Activated T-cell treated with anti-CD3 and anti-CD28 coated beads, Interleukin-2, amount 50 U/mL, for 72 hours (primary cell): ENCODE data around the gene FBXL14. TPM values are rescaled to one million over a fixed set of nuclear protein-coding genes. Genes with fewer than 3 reads are reported as not detected.

ENCODE experiments used
- ATAC-seq, 2 donors: fragments of 150-1000 bp; cut with Tn5 transposase; replicated peaks in 1 of 2; 2 replicates each; pipeline ENCODE4 v1.10.0; 2021; ENCODE audit warnings: moderate library complexity in 2 of 2, mild to moderate bottlenecking in 1 of 2
- DNase-seq, 2 donors: peaks; one replicate each; pipeline ENCODE4 v3.0.0; 2021 to 2022; ENCODE audit warnings: mixed read lengths in 1 of 2
- H3K27ac Mint-ChIP-seq: one replicate; pipeline ENCODE4 v1.8.0; 2022; ENCODE audit warnings: mild to moderate bottlenecking, moderate library complexity, mixed read lengths
- H3K27me3 Mint-ChIP-seq: one replicate; pipeline ENCODE4 v1.8.0; 2022; ENCODE audit warnings: low read depth, mixed read lengths
- H3K36me3 Mint-ChIP-seq, 2 donors: one replicate each; pipeline ENCODE4 v1.8.0; 2022; ENCODE audit warnings: mixed read lengths in 2 of 2, mild to moderate bottlenecking in 1 of 2; ENCODE audit not compliant: insufficient read depth in 2 of 2
- H3K4me1 Mint-ChIP-seq: one replicate; pipeline ENCODE4 v1.8.0; 2022; ENCODE audit warnings: low read depth, mixed read lengths
- H3K4me3 Mint-ChIP-seq, 2 donors: one replicate each; pipeline ENCODE4 v1.8.0; 2022; ENCODE audit warnings: mild to moderate bottlenecking in 2 of 2, mixed read lengths in 2 of 2, moderate library complexity in 2 of 2
- H3K9me3 Mint-ChIP-seq, 2 donors: one replicate each; pipeline ENCODE4 v1.8.0; 2022; ENCODE audit warnings: mixed read lengths in 2 of 2
- total RNA-seq, 2 donors: library from RNA; stranded (reverse); gene quantifications; one replicate each; pipeline ENCODE4 v1.2.3, GENCODE V29; 2022

FBXL14 gene
- total RNA-seq, 2 donors from 2014 or later = 18.1 to 19.9 TPM

DNA sequence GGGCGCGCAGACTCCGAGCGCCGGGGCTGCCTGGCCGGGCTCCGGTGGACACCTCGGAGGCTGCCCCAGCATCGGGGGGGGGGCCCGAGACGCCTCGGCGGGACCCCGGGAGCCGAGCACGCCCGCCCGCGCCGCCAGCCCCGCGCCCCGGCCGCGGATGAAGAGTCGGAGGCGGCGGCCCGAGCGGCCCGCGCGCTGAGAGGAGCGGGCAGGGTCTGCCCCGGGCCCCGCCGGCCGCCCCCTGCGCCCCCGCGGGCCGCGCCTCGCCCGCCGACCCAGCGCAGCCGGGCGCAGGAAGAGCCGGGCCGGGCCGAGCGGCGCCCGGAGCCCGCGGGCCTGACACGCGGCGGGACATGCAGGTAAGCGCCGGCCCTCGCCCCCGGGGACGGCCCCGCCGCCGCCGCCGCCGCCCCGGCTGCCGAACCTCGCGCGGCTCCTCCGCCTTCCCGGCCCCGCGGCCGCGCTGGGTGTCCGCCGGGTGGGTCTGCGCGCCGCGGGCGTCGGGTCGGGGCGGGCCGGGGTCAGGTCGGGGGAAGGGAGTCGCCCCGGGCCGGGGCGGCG lies 63.7 kb downstream of the FBXL14 start:
- no peaks in the 10 kb centered on the region for H3K9me3 Mint-ChIP-seq
- H3K4me3 Mint-ChIP-seq = peak overlapping the region in 1 of 2 donors; percentile 94
- DNase-seq (peak; percentile 6 to 21), ATAC-seq (no peak)
- peaks cover 42% of the 10 kb centered on the region for H3K4me1 Mint-ChIP-seq
- H3K36me3 Mint-ChIP-seq = no peaks in the 10 kb centered on the region
- no peak overlapping the region for H3K27ac Mint-ChIP-seq
- H3K27me3 Mint-ChIP-seq = peaks cover 71% of the 10 kb centered on the region

DNA sequence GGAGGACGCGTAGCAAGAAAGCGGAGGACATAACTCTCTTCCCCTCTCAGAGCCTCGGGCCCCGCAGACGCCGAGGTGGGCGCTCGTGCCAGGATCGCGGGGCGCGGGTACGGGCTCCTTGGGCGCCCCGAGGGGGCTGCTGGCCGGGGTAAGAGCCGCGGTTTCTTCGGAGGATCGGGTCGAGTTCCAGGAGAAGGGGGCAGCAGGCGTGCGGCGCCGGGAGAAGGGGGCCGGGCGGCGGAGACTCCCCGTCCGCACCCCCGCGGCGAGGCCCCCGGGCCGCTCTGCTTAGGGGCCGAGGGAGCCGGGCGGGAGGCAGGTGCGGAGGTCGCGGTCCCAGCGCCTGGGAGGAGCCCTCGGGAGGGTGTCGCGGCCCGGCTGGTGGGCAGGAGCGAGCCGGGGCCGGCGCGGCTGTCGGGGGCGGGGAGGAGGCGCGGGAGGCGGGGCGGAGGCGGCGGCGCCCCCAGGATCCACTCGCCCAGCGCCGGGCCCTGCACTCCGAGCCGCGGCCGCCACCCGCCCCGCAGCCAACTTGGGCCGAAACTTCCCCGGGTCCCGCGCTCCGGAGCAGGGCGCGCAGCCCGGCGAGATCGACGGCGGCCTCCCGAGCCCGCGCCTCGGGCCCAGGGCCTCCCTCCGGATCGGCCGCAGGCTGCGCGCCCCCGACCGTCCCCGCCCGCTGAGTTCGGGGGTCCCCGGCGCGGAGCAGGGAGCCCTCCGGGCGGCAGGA lies 64.4 kb downstream of the FBXL14 start:
- Mint-ChIP-seq H3K4me3 (peak overlapping the region; percentile 75 to 88), H3K4me1 (peaks cover 42% of the 10 kb centered on the region), H3K36me3 (no peaks in the 10 kb centered on the region), H3K27me3 (peaks cover 71% of the 10 kb centered on the region), H3K9me3 (no peaks in the 10 kb centered on the region), H3K27ac (no peak overlapping the region)
- DNase-seq (peak; percentile 9 to 15), ATAC-seq (no peak)

DNA sequence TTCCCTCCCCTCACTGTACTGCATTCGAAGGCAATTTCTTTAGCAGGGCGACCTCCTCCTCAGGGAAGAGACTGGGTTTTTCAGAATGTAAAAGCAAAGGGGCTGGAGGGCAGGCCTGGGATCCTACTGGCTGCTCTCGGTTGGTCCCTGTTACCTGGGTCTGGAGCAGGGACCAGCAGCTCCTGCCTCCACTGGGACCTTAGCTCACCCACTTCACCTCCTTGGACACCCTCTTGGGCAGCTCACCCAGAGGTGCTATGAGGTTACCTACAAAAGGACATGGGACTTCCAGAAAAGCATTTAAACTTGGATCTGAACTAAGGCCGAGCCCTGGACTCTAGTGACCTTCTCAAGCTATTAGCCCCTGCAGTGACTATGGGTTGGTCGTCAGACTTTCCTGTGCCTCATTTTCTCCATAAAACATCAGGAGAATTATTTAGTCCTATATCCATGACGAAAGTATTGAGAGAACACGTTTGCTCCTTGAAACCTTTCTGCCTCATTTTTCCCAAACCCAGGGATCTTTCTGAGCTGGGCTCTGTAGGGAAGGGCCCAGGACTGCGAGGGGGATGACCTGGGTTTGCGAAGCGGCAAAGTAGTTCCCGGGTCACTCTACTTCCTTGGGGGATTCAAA lies 65.0 kb downstream of the FBXL14 start:
- H3K27ac Mint-ChIP-seq = no peak overlapping the region
- peaks cover 35% of the 10 kb centered on the region for H3K4me1 Mint-ChIP-seq
- ATAC-seq (no peak), DNase-seq (no peak)
- H3K4me3 Mint-ChIP-seq = peak overlapping the region; percentile 75 to 88
- no peaks in the 10 kb centered on the region for H3K9me3 Mint-ChIP-seq
- H3K27me3 Mint-ChIP-seq = peaks cover 65% of the 10 kb centered on the region
- no peaks in the 10 kb centered on the region for H3K36me3 Mint-ChIP-seq

DNA sequence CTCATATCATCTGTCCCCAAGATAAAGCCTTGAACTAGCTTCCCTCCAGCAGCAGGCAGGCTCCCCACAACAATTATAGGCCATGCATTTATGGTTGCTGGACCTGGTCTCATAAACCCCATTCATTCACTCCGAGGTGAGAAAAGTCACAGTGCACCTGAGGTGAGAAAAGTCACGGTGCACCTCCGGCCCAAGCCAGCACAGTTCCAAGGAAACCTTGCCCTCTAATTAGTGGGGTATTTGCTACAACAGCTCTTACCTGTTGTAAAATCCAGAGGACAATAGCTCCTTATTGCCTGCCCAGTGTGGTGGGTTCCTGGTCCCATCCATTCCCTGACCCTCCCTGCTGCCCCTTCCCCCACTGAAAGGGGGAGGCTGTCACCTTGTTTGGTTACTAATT lies 65.6 kb downstream of the FBXL14 start:
- no peak overlapping the region for H3K27ac Mint-ChIP-seq
- H3K4me3 Mint-ChIP-seq = no peak overlapping the region
- no peaks in the 10 kb centered on the region for H3K9me3 Mint-ChIP-seq
- ATAC-seq (no peak), DNase-seq (no peak)
- H3K4me1 Mint-ChIP-seq = peaks cover 30% of the 10 kb centered on the region
- H3K36me3 Mint-ChIP-seq = no peaks in the 10 kb centered on the region
- peaks cover 71% of the 10 kb centered on the region for H3K27me3 Mint-ChIP-seq

DNA sequence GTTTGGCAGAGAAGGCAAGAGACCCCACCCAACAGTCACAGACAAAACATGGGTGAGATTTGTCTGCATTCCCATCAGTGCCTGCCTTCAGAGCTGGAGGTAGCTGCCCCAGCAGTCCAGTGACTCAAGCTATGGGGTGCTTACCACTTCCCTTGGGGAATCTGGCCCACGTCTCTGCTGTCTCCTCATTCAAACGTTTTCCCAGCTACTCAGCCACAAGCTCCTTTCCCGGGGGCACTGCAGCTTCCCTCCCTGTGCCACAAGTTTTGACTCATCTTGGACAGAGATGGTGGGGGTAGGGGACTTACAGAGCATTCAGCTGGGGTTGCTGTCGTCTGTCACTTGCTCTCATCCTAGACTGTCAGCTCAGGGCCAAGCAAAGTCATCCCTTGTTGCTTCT lies 66.6 kb downstream of the FBXL14 start:
- Mint-ChIP-seq H3K4me1 (peaks cover 20% of the 10 kb centered on the region), H3K4me3 (no peak overlapping the region), H3K27me3 (peaks cover 70% of the 10 kb centered on the region), H3K27ac (no peak overlapping the region), H3K36me3 (no peaks in the 10 kb centered on the region), H3K9me3 (no peaks in the 10 kb centered on the region)
- no peak for ATAC-seq
- no peak for DNase-seq

DNA sequence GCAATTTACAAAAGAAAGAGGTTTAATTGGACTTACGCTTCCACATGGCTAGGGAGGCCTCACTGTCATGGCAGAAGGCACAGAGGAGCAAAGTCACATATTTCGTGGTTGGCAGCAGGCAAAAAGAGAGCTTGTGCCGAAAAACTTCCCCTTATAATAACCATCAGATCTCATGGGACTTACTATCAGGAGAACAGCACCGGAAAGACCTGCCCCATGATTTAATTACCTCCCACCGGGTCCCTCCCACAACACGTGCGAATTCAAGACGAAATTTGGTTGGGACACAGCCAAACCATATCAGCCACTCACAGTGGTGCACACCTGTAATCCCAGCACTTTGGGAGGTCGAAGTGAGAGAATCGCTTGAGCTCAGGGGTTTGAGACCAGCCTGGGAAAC lies 68.5 kb downstream of the FBXL14 start:
- Mint-ChIP-seq H3K9me3 (no peaks in the 10 kb centered on the region), H3K27me3 (peaks cover 59% of the 10 kb centered on the region), H3K27ac (no peak overlapping the region), H3K4me3 (no peak overlapping the region), H3K4me1 (peaks cover 6% of the 10 kb centered on the region), H3K36me3 (no peaks in the 10 kb centered on the region)
- ATAC-seq = no peak
- no peak for DNase-seq

DNA sequence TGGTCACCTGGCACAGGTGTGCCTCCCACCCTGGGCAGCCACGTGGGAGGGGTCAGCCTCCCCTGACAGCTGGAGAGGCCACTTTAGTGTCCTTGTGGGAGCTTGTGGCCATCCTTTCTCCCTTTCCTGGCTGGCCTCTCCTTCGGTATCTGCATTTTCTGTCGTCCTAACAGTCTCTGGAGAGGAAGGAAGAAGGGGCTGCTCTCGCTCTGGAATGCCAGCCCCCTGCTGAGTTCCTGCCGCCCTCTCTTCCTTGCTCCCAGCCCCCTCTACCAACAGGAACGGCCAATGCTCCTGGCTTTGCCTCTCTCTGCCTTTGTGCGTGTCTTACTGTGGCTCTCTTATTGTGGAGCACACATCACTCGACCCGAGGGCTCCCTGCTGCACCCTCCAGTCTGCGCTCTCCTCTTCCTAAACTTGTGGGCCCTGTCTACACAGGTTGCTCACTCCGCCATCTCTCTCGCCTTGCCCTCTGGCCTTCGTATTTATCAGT lies 70.8 kb downstream of the FBXL14 start:
- Mint-ChIP-seq H3K4me1 (no peaks in the 10 kb centered on the region), H3K4me3 (no peak overlapping the region), H3K27ac (no peak overlapping the region), H3K36me3 (no peaks in the 10 kb centered on the region), H3K9me3 (no peaks in the 10 kb centered on the region), H3K27me3 (peaks cover 58% of the 10 kb centered on the region)
- no peak for ATAC-seq
- no peak for DNase-seq

DNA sequence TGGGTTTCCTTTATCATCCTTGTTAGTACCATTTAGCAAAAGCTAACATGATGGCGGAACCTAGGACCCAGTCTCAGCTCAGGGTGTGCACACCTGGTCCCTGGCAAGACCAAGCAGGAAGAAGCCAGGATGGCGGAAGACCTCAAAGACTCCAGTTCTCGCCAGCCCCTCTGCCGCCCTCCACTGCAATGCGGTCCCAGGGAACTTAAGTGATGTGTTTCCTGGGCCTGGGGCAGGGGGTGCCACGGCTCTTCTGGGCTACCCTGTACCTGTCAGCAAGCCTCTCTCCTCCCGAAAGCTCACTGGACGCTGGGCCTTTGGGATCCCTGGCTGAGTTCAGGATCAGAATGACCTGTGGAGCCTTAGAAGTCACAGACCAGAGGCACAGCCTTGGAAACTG lies 71.3 kb downstream of the FBXL14 start:
- Mint-ChIP-seq H3K4me3 (no peak overlapping the region), H3K4me1 (no peaks in the 10 kb centered on the region), H3K9me3 (no peaks in the 10 kb centered on the region), H3K27ac (no peak overlapping the region), H3K36me3 (no peaks in the 10 kb centered on the region), H3K27me3 (peaks cover 56% of the 10 kb centered on the region)
- ATAC-seq (no peak), DNase-seq (no peak)

DNA sequence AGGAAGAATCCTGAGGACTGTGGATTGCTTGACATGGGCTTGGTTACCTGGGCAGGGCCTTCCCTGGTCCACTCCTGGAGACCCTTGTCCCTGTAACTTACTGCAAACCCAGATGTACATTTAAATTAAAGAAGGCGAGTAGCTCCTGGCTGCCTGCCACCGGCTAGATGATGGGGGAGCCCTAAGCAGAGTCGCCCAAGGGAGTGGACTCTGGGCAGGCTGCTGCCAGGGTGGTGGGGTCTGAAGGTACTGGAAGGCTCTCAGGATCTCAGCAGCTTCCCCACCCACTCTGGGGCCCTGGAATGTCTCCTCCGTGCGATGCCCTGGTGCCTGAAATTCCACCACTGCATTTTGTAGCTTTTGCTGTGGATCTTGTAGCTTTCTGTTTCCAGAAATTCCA lies 74.7 kb downstream of the FBXL14 start:
- Mint-ChIP-seq H3K4me1 (no peaks in the 10 kb centered on the region), H3K9me3 (no peaks in the 10 kb centered on the region)
- ATAC-seq = no peak

DNA sequence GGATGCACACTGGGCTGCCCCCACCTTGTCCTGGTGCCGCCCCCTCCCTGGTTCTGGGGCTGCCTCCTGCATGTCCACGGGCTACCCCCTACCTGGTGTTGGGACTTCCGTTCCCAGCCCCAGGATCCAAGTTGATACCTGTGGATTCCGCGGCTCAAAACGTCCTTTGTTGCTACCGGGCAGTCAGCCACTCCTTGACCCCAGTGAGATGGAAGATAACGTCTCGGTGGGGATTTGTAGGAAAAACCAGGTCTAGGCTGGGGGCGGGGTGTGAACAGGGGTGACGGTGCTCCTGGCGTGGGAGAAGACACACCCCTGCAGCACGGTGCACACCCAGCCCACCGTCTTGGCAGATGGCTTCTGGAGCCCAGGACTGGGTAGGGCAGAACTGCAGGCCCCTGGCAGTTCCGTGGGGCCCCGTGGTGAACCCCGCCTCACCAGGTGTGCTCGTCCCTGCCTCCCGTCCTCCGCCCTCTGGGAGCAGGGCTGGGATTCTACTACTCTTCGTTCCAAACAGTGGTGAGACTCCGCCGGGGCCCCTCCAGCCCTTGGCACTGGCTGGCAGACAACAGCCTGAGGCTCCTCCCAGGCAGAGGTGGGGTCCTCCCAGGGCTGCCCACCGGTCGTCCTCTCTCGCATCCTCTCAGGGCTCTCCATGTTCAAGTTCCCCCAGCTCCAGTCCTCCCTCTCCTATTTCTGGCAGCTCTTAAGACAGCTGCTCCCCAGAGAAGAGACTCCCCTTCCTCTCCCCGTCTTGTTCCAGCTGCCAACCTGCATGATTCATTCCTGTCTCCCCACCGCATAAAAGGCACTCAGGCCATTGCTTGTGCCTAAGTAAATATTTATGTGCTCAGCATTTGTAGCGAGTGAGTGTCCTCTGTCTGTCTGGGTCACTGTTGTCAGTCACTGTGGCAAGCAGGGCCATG lies 75.5 kb downstream of the FBXL14 start:
- H3K9me3 Mint-ChIP-seq = no peaks in the 10 kb centered on the region
- no peak overlapping the region for H3K27ac Mint-ChIP-seq
- H3K27me3 Mint-ChIP-seq = peaks cover 25% of the 10 kb centered on the region
- H3K36me3 Mint-ChIP-seq = peaks cover 0 to 2% of the 10 kb centered on the region in 2 donors
- DNase-seq = no peak
- no peaks in the 10 kb centered on the region for H3K4me1 Mint-ChIP-seq
- no peak overlapping the region for H3K4me3 Mint-ChIP-seq
- no peak for ATAC-seq

More for the DNA sequence above, 74.7 kb downstream of the FBXL14 start:
- peaks cover 0 to 2% of the 10 kb centered on the region in 2 donors for H3K36me3 Mint-ChIP-seq
- H3K27ac Mint-ChIP-seq = no peak overlapping the region
- no peak for DNase-seq
- H3K27me3 Mint-ChIP-seq = peaks cover 29% of the 10 kb centered on the region
- no peak overlapping the region for H3K4me3 Mint-ChIP-seq

DNA sequence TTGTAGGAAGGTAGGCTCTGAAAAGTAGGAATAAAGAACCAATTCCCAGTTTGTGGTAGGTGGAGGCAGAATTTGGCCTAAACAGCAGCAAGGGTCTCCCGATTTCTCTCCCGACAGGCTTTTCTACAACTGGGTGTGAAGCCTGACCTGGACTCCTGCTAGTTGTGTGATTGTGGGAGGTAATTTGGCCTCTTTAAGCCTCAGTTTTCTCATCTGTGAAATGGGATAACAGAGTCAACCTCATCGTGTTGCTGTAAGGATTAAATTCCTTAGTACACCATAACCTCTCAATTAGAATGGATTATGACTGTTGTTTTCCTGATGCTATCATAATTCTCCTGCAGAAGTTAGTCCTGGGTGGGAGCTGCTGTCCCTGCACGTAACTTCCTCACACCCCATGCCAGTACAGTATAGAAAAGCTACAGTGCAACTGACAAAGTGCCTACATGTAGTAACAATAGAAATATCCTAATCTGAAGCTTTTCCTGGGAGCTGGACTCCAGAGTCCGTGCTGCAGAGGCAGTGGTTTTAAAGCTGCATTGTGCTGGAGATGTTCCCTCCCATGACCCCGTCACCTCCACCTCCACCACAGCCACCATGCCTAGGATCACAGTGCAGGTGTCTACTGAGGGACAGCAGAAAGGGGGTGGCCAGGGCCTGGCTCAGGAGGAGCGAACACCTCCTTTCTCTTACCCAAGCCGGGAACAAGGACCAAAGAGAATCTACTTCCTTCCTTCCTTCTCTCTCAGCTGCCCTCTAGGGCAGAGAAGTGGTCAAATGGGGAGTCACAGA lies 76.5 kb downstream of the FBXL14 start:
- Mint-ChIP-seq H3K27ac (no peak overlapping the region), H3K4me3 (no peak overlapping the region), H3K9me3 (no peaks in the 10 kb centered on the region), H3K27me3 (peaks cover 18% of the 10 kb centered on the region), H3K36me3 (peaks cover 0 to 2% of the 10 kb centered on the region in 2 donors), H3K4me1 (no peaks in the 10 kb centered on the region)
- DNase-seq (no peak), ATAC-seq (no peak)

DNA sequence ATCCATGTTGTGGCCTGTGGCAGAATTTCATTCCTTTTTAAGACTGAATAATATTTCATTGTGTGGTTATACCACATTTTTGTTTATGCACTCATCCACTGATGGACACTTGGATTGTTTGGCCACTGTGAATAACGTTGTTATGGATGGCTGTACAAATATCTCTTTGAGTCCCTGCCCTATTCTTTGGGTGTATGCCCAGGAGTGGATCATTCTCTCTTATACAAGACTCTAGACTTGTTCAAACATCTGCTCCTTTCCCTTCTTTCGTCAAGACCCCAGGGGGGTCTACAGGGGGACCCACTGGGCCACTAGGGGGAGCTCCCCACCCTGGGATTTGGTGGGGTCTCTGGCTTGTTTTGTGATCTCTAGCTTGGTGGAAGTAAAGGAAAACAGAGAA lies 77.4 kb downstream of the FBXL14 start:
- H3K27ac Mint-ChIP-seq = no peak overlapping the region
- H3K4me1 Mint-ChIP-seq = no peaks in the 10 kb centered on the region
- ATAC-seq = no peak
- peaks cover 18% of the 10 kb centered on the region for H3K27me3 Mint-ChIP-seq
- peak; percentile 18 to 33 for DNase-seq
- no peak overlapping the region for H3K4me3 Mint-ChIP-seq
- H3K36me3 Mint-ChIP-seq = peaks cover 0 to 2% of the 10 kb centered on the region in 2 donors
- H3K9me3 Mint-ChIP-seq = no peaks in the 10 kb centered on the region
